K562 (cell line): ENCODE results near the gene ZSWIM4. TPM values are rescaled to one million over a fixed set of nuclear protein-coding genes. Genes with fewer than 3 reads are reported as not detected.

Source experiments
- CEBPG ChIP-seq, 3 experiments: fragments of 200-800 bp in 1 of 3; sonication (Bioruptor generic) in 1 of 3; sonication (generic) in 1 of 3; formaldehyde crosslinking in 1 of 3; IDR thresholded peaks in 2 of 3; conservative IDR thresholded peaks in 1 of 3; 2 replicates each; pipeline versions ENCODE4 v1.6.1 to v1.8.0; 2016 to 2022; ENCODE audit warnings: missing compliant biosample characterization in 2 of 3, missing genetic modification characterization in 2 of 3, mild to moderate bottlenecking in 1 of 3, missing genetic modification reagents in 1 of 3
- CTBP1 ChIP-seq: fragments of 450-650 bp; IDR thresholded peaks from 2 replicates; pipeline ENCODE4 v1.6.1; 2016; ENCODE audit warnings: borderline replicate concordance
- GABPB2 ChIP-seq: fragments of 250-450 bp; sonication (Bioruptor Pico); conservative IDR thresholded peaks from 2 replicates; pipeline ENCODE4 v1.5.1; 2021; ENCODE audit warnings: mild to moderate bottlenecking
- GTF2A2 ChIP-seq: IDR thresholded peaks from 2 replicates; pipeline ENCODE4 v1.6.1; 2016; ENCODE audit warnings: mild to moderate bottlenecking, missing genetic modification characterization, missing compliant biosample characterization
- ID3 ChIP-seq, 2 experiments: fragments of 250-450 bp in 1 of 2; fragments of 450-650 bp in 1 of 2; sonication (Bioruptor Pico) in 1 of 2; IDR thresholded peaks; 2 replicates each; pipeline versions ENCODE4 v1.6.1 to v1.8.0; 2016 to 2021; ENCODE audit warnings: mild to moderate bottlenecking in 2 of 2, moderate library complexity in 2 of 2, missing compliant biosample characterization in 1 of 2, missing genetic modification characterization in 1 of 2
- PBX2 ChIP-seq, 2 experiments: IDR thresholded peaks in 1 of 2; conservative IDR thresholded peaks in 1 of 2; 2 replicates each; pipeline ENCODE4 v1.6.1; 2016; ENCODE audit warnings: low read depth in 2 of 2, mild to moderate bottlenecking in 1 of 2, missing compliant biosample characterization in 1 of 2, missing genetic modification characterization in 1 of 2, moderate library complexity in 1 of 2
- PCBP2 ChIP-seq: fragments of 200-400 bp; formaldehyde crosslinking; IDR thresholded peaks from 2 replicates; pipeline ENCODE4 v1.6.1; 2018; ENCODE audit warnings: low read length, low read depth, mild to moderate bottlenecking, moderate library complexity; ENCODE audit not compliant: poor library complexity, severe bottlenecking
- RREB1 ChIP-seq: fragments of 250-450 bp; sonication (Bioruptor Pico); IDR thresholded peaks from 2 replicates; pipeline ENCODE4 v1.4.0; 2020
- SRSF3 ChIP-seq: fragments of 200-400 bp; formaldehyde crosslinking; IDR thresholded peaks from 2 replicates; pipeline ENCODE4 v1.6.1; 2016; ENCODE audit warnings: mild to moderate bottlenecking, low read length, moderate library complexity; ENCODE audit not compliant: insufficient read depth
- THAP12 ChIP-seq: fragments of 250-450 bp; sonication (Bioruptor Pico); IDR thresholded peaks from 2 replicates; pipeline ENCODE4 v1.9.0; 2021; ENCODE audit warnings: mild to moderate bottlenecking, inconsistent platforms
- ZC3H4 ChIP-seq: sonication (generic); formaldehyde crosslinking; IDR thresholded peaks from 2 replicates; pipeline ENCODE4 v1.9.0; 2021; ENCODE audit warnings: missing genetic modification reagents, borderline replicate concordance
- ZFP36 ChIP-seq: fragments of 150-350 bp; IDR thresholded peaks from 2 replicates; pipeline ENCODE4 v1.6.1; 2018; ENCODE audit warnings: low read length, low read depth; ENCODE audit not compliant: partially characterized antibody
- ZNF133 ChIP-seq: fragments of 250-450 bp; sonication (Bioruptor Pico); IDR thresholded peaks from 2 replicates; pipeline ENCODE4 v1.4.0; 2020; ENCODE audit warnings: mild to moderate bottlenecking
- polyA plus RNA-seq, 8 experiments: library from polyadenylated mRNA; depleted of rRNA in 4 of 8; stranded (reverse) in 5 of 8; unstranded in 3 of 8; fragments of >200 nt; fragmentation: Nextera tagmentation in 2 of 8; fragmentation: Illumina TruSeq in 1 of 8; extraction: Ambion mirVana in 2 of 8; extraction: Trizol in 1 of 8; gene quantifications; 2 replicates each; pipeline versions ENCODE4 v1.2.1 to v1.2.3, GENCODE V29; 2011 to 2014; ENCODE audit warnings: inconsistent platforms in 1 of 8, missing spikeins in 1 of 8
- total RNA-seq, 7 experiments: library from RNA; depleted of rRNA in 6 of 7; stranded (reverse); fragments of >200 nt in 6 of 7; fragmentation: Illumina TruSeq in 2 of 7; extraction: Trizol in 2 of 7; gene quantifications; 2 replicates each; pipeline versions ENCODE4 v1.2.1 to v1.2.3, GENCODE V29; 2011 to 2021; ENCODE audit warnings: low replicate concordance in 1 of 7

Gene ZSWIM4
- total and polyA plus RNA-seq, 9 of the 15 experiments (the other 6 are each of a cell fraction or from before 2014, with no cell fraction given), result 0.25 to 3.7 (median 0.79) TPM; not detected in 2

GRCh38 chr19:13848798-13849676 lies 53.8 kb downstream of the ZSWIM4 start (continued):
- TF ChIP-seq GTF2A2 (tag) (no peak), ZC3H4 (CRISPR knock-in tag) (0 out of 2 replicates have a peak, but pooled peaks have one; percentile 31), CTBP1 (no peak), THAP12 (no peak), RREB1 (CRISPR knock-in tag) (no peak), PCBP2 (no peak), ZFP36 (peak; percentile 94), PBX2 (CRISPR knock-in tag; IDR thresholded peaks at IDR 0.05; ENCODE audit: low read depth) (no peak), PBX2 (tag; conservative IDR thresholded peaks at IDR 0.05; ENCODE audit: low read depth) (no peak), SRSF3 (no peak), ZNF133 (CRISPR knock-in tag) (no peak), CEBPG (CRISPR knock-in tag; IDR thresholded peaks at IDR 0.05) (no peak), CEBPG (tag; conservative IDR thresholded peaks at IDR 0.05 in 1 of 2, IDR thresholded peaks at IDR 0.05 in 1 of 2) (no peak), GABPB2 (CRISPR knock-in tag) (no peak), ID3 (CRISPR knock-in tag; IDR thresholded peaks at IDR 0.05) (no peak), ID3 (tag; IDR thresholded peaks at IDR 0.05) (no peak)
